WTC11 (cell line): ENCODE results near the gene IL17RC. TPM values are rescaled to one million over a fixed set of nuclear protein-coding genes. Genes with fewer than 3 reads are reported as not detected.

Experiments
- ATAC-seq: fragments of 200-7000 bp; cut with Tn5 transposase; 2 replicates; pipeline ENCODE4 v1.10.0; 2021; ENCODE audit warnings: mild to moderate bottlenecking, moderate library complexity
- CTCF ChIA-PET: fragments of 300-600 bp; sonication (Branson Sonifier 250); formaldehyde crosslinking; loops from one replicate; lab custom pipeline; 2021; ENCODE audit warnings: antibody characterized with exemption; lab: Charles Lee
- POLR2A ChIA-PET: fragments of 350-600 bp; sonication (Branson Sonifier 250); formaldehyde crosslinking; loops from one replicate; lab custom pipeline; 2021; ENCODE audit warnings: antibody characterized with exemption; lab: Charles Lee
- DNase-seq: peaks from one replicate; pipeline ENCODE4 v3.0.0; 2021; ENCODE audit warnings: low spot score
- H3K27ac Mint-ChIP-seq: 2 replicates; pipeline ENCODE4 v1.8.0; 2021; ENCODE audit warnings: mixed read lengths
- H3K27me3 Mint-ChIP-seq: 2 replicates; pipeline ENCODE4 v1.8.0; 2021; ENCODE audit warnings: low read depth, mild to moderate bottlenecking, moderate library complexity, mixed read lengths
- H3K36me3 Mint-ChIP-seq: 2 replicates; pipeline ENCODE4 v1.8.0; 2021; ENCODE audit warnings: mixed read lengths
- H3K4me1 Mint-ChIP-seq: 2 replicates; pipeline ENCODE4 v1.8.0; 2022; ENCODE audit warnings: mixed read lengths
- H3K4me3 Mint-ChIP-seq: 2 replicates; pipeline ENCODE4 v1.8.0; 2021; ENCODE audit warnings: mild to moderate bottlenecking, moderate library complexity, mixed read lengths
- H3K9me3 Mint-ChIP-seq: 2 replicates; pipeline ENCODE4 v1.8.0; 2021; ENCODE audit warnings: mixed read lengths
- AFF4 ChIP-seq: sonication (generic); formaldehyde crosslinking; IDR thresholded peaks from 2 replicates; pipeline ENCODE4 v1.8.1; 2023; ENCODE audit warnings: mild to moderate bottlenecking, missing genetic modification reagents, borderline replicate concordance
- ATF3 ChIP-seq: sonication (generic); formaldehyde crosslinking; conservative IDR thresholded peaks from 2 replicates; pipeline ENCODE4 v1.8.1; 2022; ENCODE audit warnings: mild to moderate bottlenecking, missing genetic modification reagents
- IRF1 ChIP-seq: sonication (generic); formaldehyde crosslinking; IDR thresholded peaks from 2 replicates; pipeline ENCODE4 v1.8.0; 2023; ENCODE audit warnings: missing genetic modification reagents
- NFATC4 ChIP-seq: fragments of 250-450 bp; sonication (Bioruptor Pico); IDR thresholded peaks from 2 replicates; pipeline ENCODE4 v1.9.0; 2021; ENCODE audit warnings: mild to moderate bottlenecking
- RORB ChIP-seq: fragments of 250-450 bp; sonication (Bioruptor Pico); IDR thresholded peaks from 2 replicates; pipeline ENCODE4 v1.9.0; 2021; ENCODE audit warnings: mild to moderate bottlenecking
- SMAD4 ChIP-seq: sonication (generic); formaldehyde crosslinking; IDR thresholded peaks from 2 replicates; pipeline ENCODE4 v1.8.0; 2022; ENCODE audit warnings: mild to moderate bottlenecking, missing genetic modification reagents
- TCF7 ChIP-seq: sonication (generic); formaldehyde crosslinking; IDR thresholded peaks from 2 replicates; pipeline ENCODE4 v1.8.0; 2022; ENCODE audit warnings: mild to moderate bottlenecking, low read depth, missing genetic modification reagents, moderate library complexity
- USF1 ChIP-seq: sonication (generic); formaldehyde crosslinking; IDR thresholded peaks from 2 replicates; pipeline ENCODE4 v1.8.0; 2022; ENCODE audit warnings: mild to moderate bottlenecking, missing genetic modification reagents
- ZBTB21 ChIP-seq: sonication (generic); formaldehyde crosslinking; IDR thresholded peaks from 2 replicates; pipeline ENCODE4 v1.8.1; 2023; ENCODE audit warnings: mild to moderate bottlenecking, missing genetic modification reagents, borderline replicate concordance
- ZNF263 ChIP-seq: sonication (generic); formaldehyde crosslinking; IDR thresholded peaks from 2 replicates; pipeline ENCODE4 v1.8.1; 2022; ENCODE audit warnings: low read depth, mild to moderate bottlenecking, moderate library complexity, missing genetic modification reagents
- ZNF425 ChIP-seq: fragments of 250-450 bp; sonication (Bioruptor Pico); conservative IDR thresholded peaks from 2 replicates; pipeline ENCODE4 v1.9.0; 2021; ENCODE audit warnings: mild to moderate bottlenecking
- total RNA-seq: library from RNA; stranded (reverse); gene quantifications from 3 replicates; pipeline ENCODE4 v1.2.3, GENCODE V29; 2021

Gene IL17RC
- total RNA-seq, 1 experiment from 2014 or later, result 10.1 TPM

GRCh38 chr3:9966841-9967240, 49.9 kb downstream of the IL17RC start:
- TF ChIP-seq USF1, result no peak
- no peak for TF ChIP-seq SMAD4 (CRISPR knock-in tag)
- no peak for TF ChIP-seq AFF4 (CRISPR knock-in tag)
- no peak for TF ChIP-seq TCF7 (CRISPR knock-in tag)
- no peak for TF ChIP-seq NFATC4 (CRISPR knock-in tag)
- no peak for TF ChIP-seq IRF1 (CRISPR knock-in tag)
- Mint-ChIP-seq H3K27ac (no peak overlapping the region), H3K27me3 (no peaks in the 10 kb centered on the region), H3K4me1 (no peaks in the 10 kb centered on the region), H3K36me3 (peaks cover 42% of the 10 kb centered on the region), H3K9me3 (no peaks in the 10 kb centered on the region), H3K4me3 (no peak overlapping the region)
- no peak for DNase-seq
- no peak for ATAC-seq
- ChIA-PET POLR2A (no interaction called here), CTCF (interaction anchor here (1.1 kb wide), 1 partner anchor 21 kb away, joined by 7 read pairs; no protein-coding TSS in a partner anchor)

- DNase-seq (no peak), ATAC-seq (no peak)
- H3K27me3 Mint-ChIP-seq, result no peaks in the 10 kb centered on the region
- no peak overlapping the region for H3K27ac Mint-ChIP-seq
- ChIA-PET CTCF (interaction anchor here (0.8 kb wide), 1 partner anchor 23 kb away, joined by 3 read pairs; no protein-coding TSS in a partner anchor), POLR2A (no interaction called here)
- H3K9me3 Mint-ChIP-seq, result no peaks in the 10 kb centered on the region
- TF ChIP-seq ZBTB21 (CRISPR knock-in tag), result no peak
- no peak for TF ChIP-seq ZNF263
- TF ChIP-seq RORB (CRISPR knock-in tag), result no peak
- TF ChIP-seq ATF3 (CRISPR knock-in tag), result no peak
- H3K36me3 Mint-ChIP-seq, result peaks cover 59% of the 10 kb centered on the region
- no peaks in the 10 kb centered on the region for H3K4me1 Mint-ChIP-seq
- H3K4me3 Mint-ChIP-seq, result no peak overlapping the region
Observed at GRCh38 chr3:9969632-9970019, 52.7 kb downstream of the IL17RC start.

- Mint-ChIP-seq H3K27ac (no peak overlapping the region), H3K36me3 (peaks cover 62% of the 10 kb centered on the region), H3K4me1 (no peaks in the 10 kb centered on the region), H3K27me3 (no peaks in the 10 kb centered on the region), H3K9me3 (no peaks in the 10 kb centered on the region), H3K4me3 (no peak overlapping the region)
- POLR2A ChIA-PET, result no interaction called here
- ATAC-seq (no peak), DNase-seq (no peak)
- no peak for TF ChIP-seq ZNF425 (CRISPR knock-in tag)
- CTCF ChIA-PET, result interaction anchor here (0.8 kb wide), 1 partner anchor 24 kb away, joined by 3 read pairs; no protein-coding TSS in a partner anchor
Observed at GRCh38 chr3:9970020-9970652, 53.2 kb downstream of the IL17RC start.
